Fibroblast of the aortic adventitia (primary cell): Measurements from ENCODE around the gene GCK. TPM values are rescaled to one million over a fixed set of nuclear protein-coding genes. Genes with fewer than 3 reads are reported as not detected.

Experiments used
- DNase-seq: peaks from one replicate; pipeline ENCODE4 v3.0.0-alpha.2; 2010; ENCODE audit warnings: low read depth
- H3K4me3 ChIP-seq: 2 replicates; pipeline ENCODE4 v1.5.1; 2011; ENCODE audit warnings: low read depth, mild to moderate bottlenecking, control low read depth, low read length, moderate library complexity
- total RNA-seq: library from RNA; depleted of rRNA; stranded (reverse); fragments of >200 nt; gene quantifications from 2 replicates; pipeline ENCODE4 v1.2.3, GENCODE V29; 2012; ENCODE audit warnings: low replicate concordance
- TF ChIP-seq, protein P1 (sequence below): IDR thresholded peaks from 2 replicates; pipeline ENCODE4 v1.5.1; 2011; ENCODE audit warnings: mild to moderate bottlenecking, low read length, control low read depth, inconsistent platforms; ENCODE audit not compliant: insufficient read depth

Gene GCK
- total RNA-seq, 1 donor, result 0.36 TPM

DNA sequence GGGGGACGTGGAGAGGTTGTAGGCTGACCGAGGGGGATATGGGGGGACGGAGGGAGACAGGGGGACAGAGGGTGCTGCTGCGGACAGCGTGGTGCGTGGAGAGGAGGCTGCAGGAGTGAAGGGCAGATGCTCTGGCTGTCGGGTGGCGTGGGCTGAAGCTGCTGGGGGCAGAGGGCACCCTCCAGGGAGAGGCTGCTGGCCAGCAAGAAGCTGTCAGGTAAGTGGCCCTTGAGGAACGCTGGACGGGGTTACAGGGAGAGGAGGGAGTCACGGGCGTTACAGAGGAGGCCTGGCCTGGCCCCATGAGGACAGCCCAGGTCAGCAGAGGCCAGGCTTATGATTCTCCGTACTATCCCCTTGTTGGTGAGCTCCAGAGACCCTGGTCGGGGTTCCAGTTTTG, 38.7 kb upstream of the GCK start:
- H3K4me3 ChIP-seq, result no peak overlapping the region
- no peak for DNase-seq
- TF ChIP-seq, protein P1, sequence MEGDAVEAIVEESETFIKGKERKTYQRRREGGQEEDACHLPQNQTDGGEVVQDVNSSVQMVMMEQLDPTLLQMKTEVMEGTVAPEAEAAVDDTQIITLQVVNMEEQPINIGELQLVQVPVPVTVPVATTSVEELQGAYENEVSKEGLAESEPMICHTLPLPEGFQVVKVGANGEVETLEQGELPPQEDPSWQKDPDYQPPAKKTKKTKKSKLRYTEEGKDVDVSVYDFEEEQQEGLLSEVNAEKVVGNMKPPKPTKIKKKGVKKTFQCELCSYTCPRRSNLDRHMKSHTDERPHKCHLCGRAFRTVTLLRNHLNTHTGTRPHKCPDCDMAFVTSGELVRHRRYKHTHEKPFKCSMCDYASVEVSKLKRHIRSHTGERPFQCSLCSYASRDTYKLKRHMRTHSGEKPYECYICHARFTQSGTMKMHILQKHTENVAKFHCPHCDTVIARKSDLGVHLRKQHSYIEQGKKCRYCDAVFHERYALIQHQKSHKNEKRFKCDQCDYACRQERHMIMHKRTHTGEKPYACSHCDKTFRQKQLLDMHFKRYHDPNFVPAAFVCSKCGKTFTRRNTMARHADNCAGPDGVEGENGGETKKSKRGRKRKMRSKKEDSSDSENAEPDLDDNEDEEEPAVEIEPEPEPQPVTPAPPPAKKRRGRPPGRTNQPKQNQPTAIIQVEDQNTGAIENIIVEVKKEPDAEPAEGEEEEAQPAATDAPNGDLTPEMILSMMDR, result no peak

DNA sequence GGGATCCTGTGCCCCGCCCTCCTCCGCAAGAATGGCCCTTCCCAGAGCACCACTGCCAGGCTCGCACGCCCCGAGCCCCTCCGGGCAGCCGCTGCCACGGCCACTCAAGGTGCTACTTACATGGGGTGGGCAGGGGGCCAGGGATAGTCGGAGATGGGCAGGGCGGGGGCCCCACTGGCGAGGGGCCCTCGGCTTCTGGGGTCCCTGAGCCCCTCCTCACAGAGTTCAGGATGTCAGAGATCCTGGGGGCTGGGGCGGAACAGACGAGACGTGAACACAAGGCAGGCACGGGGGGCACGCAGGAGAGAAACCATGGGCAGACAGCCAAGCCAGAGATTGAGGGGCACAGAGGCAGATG, 37.1 kb upstream of the GCK start:
- TF ChIP-seq, protein P1, result no peak
- no peak overlapping the region for H3K4me3 ChIP-seq
- DNase-seq, result no peak

DNA sequence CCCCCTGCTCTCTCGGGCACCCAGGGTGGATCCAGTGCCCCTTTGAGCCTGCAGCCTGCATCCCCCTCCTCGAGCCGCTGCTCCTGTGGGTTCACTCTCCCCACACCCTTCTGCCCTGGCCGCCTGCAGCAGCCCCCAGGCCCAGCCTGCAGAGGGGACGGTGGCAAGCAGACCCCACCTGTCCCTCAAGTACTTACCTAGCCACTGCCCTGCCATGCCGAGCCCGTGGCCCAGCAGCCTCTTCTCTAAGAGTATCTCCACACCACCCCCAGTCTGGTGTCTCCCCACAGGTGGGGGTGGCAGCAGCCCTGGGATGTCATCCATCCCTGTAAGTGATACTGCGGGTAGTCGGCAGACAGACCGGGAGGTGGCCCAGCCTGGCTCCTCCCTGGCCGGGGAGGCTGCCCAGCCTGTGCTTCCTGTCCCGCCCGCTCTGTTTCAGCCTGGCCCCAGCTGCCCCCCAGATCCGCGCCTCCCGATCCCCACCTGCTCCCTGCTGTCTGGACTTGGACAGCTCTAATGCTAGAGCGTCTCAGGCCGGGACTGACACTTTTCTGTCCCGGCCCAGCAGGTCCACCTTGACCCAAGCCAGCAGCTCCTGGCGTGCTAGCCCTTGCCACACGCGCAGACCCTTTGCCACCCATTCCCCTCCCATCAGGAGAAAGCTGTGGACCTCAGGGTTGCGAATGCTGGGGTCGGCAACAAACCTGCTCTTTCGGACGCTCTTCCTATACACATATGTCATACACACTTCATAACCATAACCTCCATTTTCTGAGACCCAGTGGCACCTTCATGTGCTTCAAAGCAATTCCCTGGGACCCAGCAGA, 36.5 kb upstream of the GCK start:
- no peak overlapping the region for H3K4me3 ChIP-seq
- no peak for DNase-seq
- TF ChIP-seq, protein P1, result no peak

DNA sequence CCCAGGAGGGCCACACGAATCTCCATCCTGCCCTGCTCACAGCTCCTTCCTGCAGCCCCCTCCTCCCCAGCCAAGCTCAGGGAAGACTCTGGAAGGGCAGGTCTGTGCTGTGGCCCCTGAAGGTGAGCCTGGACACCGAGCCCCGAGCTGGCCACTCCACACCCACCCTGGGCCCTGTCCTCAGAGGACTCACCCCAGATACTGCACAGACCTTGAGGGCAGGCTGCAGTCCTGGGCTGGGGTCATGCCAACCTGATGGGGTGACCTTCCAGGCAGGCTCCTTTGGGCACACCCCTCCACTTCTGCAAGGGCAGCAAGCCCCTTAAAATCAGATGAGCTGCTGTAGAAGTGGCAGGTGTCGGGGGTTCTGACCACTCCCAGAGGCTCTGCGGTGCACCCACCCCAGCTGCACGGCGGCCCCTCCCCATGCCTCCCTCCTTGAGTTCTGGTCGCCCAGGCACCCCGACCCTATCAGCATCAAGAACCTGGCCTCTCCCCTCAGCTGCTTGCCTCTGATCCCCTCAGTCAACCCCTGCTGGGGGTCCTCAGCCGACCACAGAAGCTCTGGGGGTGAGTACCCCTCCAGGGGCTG, 35.8 kb upstream of the GCK start:
- no peak overlapping the region for H3K4me3 ChIP-seq
- TF ChIP-seq, protein P1, result no peak
- no peak for DNase-seq

DNA sequence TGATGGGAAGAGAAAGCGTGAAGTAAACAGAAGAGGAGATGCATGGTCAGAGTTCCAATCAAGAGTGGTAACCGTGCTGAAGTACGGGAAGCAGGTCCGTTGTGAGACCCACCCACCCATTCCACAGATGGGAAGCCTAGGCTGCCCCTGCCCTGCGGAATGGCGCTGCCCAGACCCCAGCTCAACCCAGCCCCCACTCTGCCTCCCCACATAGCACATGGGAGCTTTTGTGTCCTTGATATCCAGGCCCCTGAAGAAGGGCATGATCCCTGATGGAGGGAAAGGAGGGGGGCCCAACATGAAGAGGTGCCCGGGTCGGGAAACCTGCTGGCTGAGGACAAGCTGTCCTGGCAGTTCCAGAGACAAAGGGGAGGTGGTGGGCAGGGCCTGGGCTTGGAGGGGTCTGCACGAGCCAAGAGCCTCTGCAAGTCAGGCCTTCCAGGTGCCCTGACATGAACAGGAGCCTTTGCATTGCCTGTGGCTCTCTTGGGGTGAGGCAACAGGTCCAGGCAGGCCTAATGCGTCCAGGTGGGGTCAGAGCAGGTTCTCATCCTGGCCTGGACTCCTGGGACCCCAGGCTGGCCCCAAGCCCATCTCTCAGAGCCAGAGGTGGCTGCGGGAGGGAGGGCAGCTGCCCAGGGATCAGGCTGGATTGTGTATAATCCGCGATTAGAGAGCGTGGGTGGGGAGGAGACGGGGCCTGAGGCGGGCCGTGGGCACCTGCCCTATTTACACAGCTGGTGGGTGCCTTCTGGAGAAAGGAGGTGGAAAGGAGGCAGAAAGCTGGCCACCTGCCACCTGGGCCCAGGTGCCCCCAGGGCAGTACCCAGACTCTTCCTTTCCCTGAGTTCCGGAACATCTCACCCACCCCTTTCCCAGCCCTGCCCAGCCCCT, 35.1 kb upstream of the GCK start:
- no peak overlapping the region for H3K4me3 ChIP-seq
- DNase-seq, result no peak
- TF ChIP-seq, protein P1, result no peak

DNA sequence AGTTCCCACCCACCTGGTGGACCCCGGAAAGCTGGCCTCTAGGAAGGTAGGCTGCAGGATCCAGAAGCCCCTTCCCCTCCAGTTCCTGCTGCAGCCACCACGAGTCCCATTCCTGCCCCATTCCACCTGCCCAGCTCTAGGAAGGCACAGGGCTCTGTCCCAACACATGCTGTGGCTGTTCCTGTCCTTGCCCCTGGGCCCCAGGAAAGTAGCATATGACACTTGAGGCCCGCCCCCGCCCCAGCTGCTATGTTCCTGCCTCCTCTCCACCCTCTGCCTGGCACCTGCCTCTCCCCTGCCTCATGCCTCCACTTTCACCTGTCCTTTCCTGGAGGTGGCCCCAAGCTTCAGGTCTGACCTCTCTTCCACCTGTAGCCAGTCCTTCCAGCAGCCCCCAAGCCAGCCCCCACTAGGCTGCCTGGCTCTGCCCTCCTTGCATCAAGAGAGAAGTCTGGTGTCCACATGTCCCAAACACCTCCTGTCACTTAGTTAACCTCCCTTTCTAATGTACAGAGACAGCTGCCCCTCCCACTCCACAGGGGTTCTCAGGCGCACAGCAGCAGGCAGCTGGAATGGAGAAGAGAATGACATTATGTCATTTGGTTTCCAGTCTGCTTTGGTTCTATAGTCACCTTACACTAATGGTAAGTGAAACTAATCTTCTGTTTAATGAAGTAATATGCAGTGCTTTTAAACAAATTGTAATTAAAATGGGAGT, 34.3 kb upstream of the GCK start:
- DNase-seq, result no peak
- TF ChIP-seq, protein P1, result no peak
- H3K4me3 ChIP-seq, result no peak overlapping the region
